ENCODE measurements around the gene USF1.

DNA sequence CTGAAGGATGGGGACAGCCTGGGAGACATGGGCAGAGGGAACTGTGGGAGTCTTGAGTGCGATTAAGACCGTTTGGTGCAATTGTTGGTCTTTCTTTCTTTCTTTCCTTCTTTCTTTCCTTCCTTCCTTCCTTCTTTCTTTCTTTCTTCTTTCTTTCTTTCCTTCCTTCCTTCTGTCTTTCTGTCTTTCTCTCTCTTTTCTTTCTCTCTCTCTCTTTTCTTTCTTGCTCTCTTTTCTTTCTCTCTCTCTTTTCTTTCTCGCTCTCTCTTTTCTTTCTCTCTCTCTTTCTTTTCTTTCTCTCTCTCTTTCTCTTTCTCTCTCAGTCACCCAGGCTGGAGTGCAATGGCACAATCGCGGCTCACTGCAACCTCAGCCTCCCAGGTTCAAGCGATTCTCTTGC, 49.5 kb upstream of the USF1 start:
- TF ChIP-seq GATA3 (IDR thresholded peaks at IDR 0.05; ENCODE audit: low read depth, low read length) (no peak), GATA2 (IDR thresholded peaks at IDR 0.05; ENCODE audit: low read depth, low read length) (no peak)

Data from SH-SY5Y (cell line).